Tibial nerve (tissue), 4 donors: ENCODE data around the gene NUDT22. TPM values are rescaled to one million over a fixed set of nuclear protein-coding genes. Genes with fewer than 3 reads are reported as not detected.

ENCODE experiments used
- DNase-seq, 2 donors: peaks; one replicate each; pipeline ENCODE4 v3.0.0-alpha.2; 2019; ENCODE audit warnings: low spot score in 2 of 2
- H3K27ac ChIP-seq, 4 donors: fragments of 200-600 bp; sonication (generic) in 3 of 4; one replicate each; pipeline ENCODE4 v1.5.1; 2017 to 2019; ENCODE audit warnings: mild to moderate bottlenecking in 1 of 4
- H3K27me3 ChIP-seq, 2 donors: fragments of 200-600 bp; sonication (generic) in 1 of 2; one replicate each; pipeline versions ENCODE4 v1.5.1 to v1.6.0; 2017 to 2019
- H3K36me3 ChIP-seq, 3 donors: fragments of 200-600 bp; sonication (generic); one replicate each; pipeline ENCODE4 v1.5.1; 2018 to 2019
- H3K4me1 ChIP-seq, 4 donors: fragments of 200-600 bp; sonication (generic) in 3 of 4; one replicate each; pipeline ENCODE4 v1.5.1; 2017 to 2019
- H3K4me3 ChIP-seq, 4 donors: fragments of 200-600 bp; sonication (generic) in 3 of 4; one replicate each; pipeline ENCODE4 v1.5.1; 2017 to 2019; ENCODE audit warnings: mild to moderate bottlenecking in 1 of 4, moderate library complexity in 1 of 4
- H3K9me3 ChIP-seq, 4 donors: fragments of 200-600 bp; sonication (generic) in 3 of 4; one replicate each; pipeline ENCODE4 v1.5.1; 2017 to 2019
- CTCF ChIP-seq, 5 experiments: fragments of 200-600 bp in 3 of 5; fragments of 450-650 bp in 2 of 5; sonication (generic) in 3 of 5; IDR thresholded peaks; one replicate each; pipeline ENCODE4 v1.5.1; 2016 to 2019; ENCODE audit warnings: antibody characterized with exemption in 5 of 5, mild to moderate bottlenecking in 3 of 5, moderate library complexity in 2 of 5
- EP300 ChIP-seq, 2 donors: sonication (generic); formaldehyde crosslinking; IDR thresholded peaks; one replicate each; pipeline ENCODE4 v1.6.1; 2017; ENCODE audit warnings: antibody characterized with exemption in 2 of 2, mild to moderate bottlenecking in 1 of 2
- POLR2A ChIP-seq, 2 donors: fragments of 450-650 bp; IDR thresholded peaks; one replicate each; pipeline ENCODE4 v1.6.1; 2017; ENCODE audit warnings: antibody characterized with exemption in 2 of 2, mild to moderate bottlenecking in 2 of 2, moderate library complexity in 2 of 2
- WGBS, 2 donors: methylation state at CpG; one replicate each; pipeline ENCODE4 v1.1.5; 2018; 5-methylcytosine and 5-hydroxymethylcytosine counted together
- total RNA-seq, 4 donors: library from RNA; depleted of rRNA; stranded (reverse); fragments of >200 nt; gene quantifications; one replicate each; pipeline ENCODE4 v1.1.0, GENCODE V29; 2016

The NUDT22 gene
- total RNA-seq, 4 donors from 2014 or later = 33.0 to 83.7 (median 60.2) TPM

DNA sequence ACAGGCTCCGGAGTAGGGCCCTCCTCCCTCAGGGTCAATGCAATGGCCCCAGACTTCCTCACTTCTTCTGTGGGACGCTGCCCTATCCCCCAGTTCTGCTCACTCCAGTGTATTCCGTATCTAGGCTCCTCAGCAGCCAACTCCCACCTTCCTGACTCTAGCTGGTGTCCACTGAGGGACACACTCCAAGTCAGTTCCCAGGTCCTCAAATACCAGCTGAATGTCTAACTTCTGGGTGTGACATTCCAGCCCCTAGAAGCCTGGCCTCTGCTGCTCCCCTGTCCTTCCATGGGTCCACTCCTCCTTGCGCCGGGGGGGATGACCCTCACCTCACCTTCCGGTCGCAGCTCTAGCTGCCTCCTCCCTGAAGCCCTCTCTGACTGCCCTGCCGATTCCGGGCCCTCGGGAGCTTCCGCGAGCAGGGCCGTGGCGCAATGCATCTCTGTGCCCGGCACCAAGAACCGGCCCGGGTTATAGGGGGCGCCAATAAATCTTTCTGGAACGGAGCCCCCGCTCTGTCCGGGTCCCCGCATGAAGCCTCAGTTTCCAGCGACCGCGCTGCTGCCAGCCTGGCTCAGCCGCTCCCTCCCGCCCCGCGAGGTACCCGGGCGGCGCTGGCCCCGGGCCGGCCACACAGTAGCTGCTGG lies 42.9 kb downstream of the NUDT22 start:
- Histone ChIP-seq H3K4me1 (peaks cover 0 to 38% (median 25%) of the 10 kb centered on the region in 4 donors), H3K36me3 (peaks cover 0 to 34% (median 0%) of the 10 kb centered on the region in 3 donors), H3K27ac (peak overlapping the region; percentile 92 to 97 (median 95)), H3K9me3 (no peaks in the 10 kb centered on the region), H3K27me3 (no peaks in the 10 kb centered on the region), H3K4me3 (peak overlapping the region; percentile 71 to 98 (median 90))
- TF ChIP-seq CTCF (IDR thresholded peaks at IDR 0.05) (no peak), POLR2A (IDR thresholded peaks at IDR 0.05) (no peak), EP300 (IDR thresholded peaks at IDR 0.05) (no peak)
- 0 to 1% methylated on average over 19 to 34 of the region's 34 CpGs for WGBS, 2 donors
- peak; percentile 30 to 36 for DNase-seq

DNA sequence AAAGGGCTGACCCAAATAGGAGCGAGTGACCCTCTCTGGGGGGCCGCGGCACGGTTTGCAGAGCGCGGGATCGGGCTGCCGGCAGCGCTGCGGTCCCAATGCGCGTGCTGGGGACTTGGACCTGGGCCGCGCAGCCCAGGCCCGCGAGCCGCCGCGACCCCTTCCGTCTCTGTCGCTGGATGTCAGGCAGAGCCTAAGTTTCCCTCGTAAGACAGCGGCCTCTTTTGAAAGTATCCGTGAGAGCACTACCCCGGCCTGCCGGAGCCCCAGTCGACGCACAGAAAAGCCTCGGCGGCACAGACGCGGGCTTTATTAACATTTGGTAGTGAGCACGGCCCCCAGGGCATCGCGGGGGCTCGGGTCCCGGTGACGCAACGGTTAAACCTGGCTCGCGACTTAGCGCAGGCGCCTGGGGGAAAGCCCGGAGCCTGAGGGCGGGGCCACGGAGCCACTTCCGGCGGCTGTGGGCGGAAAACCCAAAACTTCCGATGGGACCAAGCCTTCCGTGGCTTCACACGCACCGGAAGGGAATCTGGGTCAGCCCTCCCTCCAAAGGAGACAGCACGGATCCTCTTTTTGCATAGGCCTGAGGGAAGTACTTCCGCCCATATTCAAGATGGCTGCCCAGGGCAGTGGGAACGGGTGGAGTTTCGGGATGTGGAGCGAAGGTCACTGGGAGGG lies 43.6 kb downstream of the NUDT22 start:
- TF ChIP-seq POLR2A (IDR thresholded peaks at IDR 0.05) = no peak
- peak in 3 of 5 experiments; percentile 19 to 47 (median 34) for TF ChIP-seq CTCF (IDR thresholded peaks at IDR 0.05)
- peak; percentile 93 to 97 for TF ChIP-seq EP300 (IDR thresholded peaks at IDR 0.05)
- Histone ChIP-seq H3K4me3 (peak overlapping the region; percentile 71 to 98 (median 90)), H3K27ac (peak overlapping the region; percentile 92 to 97 (median 95)), H3K27me3 (no peaks in the 10 kb centered on the region), H3K9me3 (no peaks in the 10 kb centered on the region), H3K36me3 (peaks cover 0 to 27% (median 0%) of the 10 kb centered on the region in 3 donors), H3K4me1 (peaks cover 0 to 38% (median 25%) of the 10 kb centered on the region in 4 donors)
- WGBS, 2 donors = 0 to 1% methylated on average over 18 to 34 of the region's 58 CpGs
- DNase-seq = peak; percentile 91 to 97

DNA sequence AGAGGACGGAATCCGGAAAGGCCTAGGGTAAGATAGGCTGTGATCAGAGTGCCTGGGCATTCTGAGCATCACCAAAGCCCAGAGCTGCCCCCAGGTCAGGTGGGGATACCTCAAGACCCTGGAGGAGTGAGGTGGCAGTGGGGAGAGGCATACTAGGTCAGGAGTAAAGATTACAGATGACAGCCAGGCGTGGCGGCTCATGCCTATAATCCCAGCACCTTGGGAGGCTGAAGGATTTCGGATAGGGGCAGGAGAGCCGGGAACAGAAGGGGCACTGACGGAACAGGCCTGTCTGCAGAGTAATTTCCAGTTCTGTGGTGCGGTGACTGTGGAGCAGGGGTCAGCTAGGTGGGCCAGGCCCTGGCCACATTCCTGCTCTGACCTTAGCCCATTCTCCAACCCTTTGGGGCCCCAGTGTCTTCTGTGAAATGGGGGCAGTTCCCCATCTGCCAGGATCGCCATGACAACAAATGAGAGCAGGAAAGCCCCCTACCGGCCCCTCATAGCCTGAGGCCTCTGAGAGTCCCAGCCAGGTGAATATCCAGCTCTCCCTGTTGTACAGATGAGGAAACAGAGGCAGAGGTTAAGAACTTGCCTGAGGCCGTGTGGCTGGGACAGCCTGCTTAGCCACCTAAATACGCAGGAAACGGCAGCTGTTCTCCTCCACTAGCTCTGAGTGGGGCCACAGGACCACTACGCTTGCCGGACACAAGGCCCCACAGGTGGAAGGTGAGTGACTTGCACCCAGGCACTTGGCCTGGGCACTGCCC lies 49.1 kb downstream of the NUDT22 start:
- Histone ChIP-seq H3K9me3 (no peaks in the 10 kb centered on the region), H3K4me1 (peaks cover 0 to 21% (median 4%) of the 10 kb centered on the region in 4 donors), H3K27me3 (no peaks in the 10 kb centered on the region), H3K36me3 (peaks cover 0 to 43% (median 0%) of the 10 kb centered on the region in 3 donors), H3K27ac (no peak overlapping the region), H3K4me3 (no peak overlapping the region)
- no peak for DNase-seq
- WGBS, 2 donors = 81 to 89% methylated on average over 12 to 15 of the region's 15 CpGs
- TF ChIP-seq EP300 (IDR thresholded peaks at IDR 0.05) (no peak), CTCF (IDR thresholded peaks at IDR 0.05) (no peak), POLR2A (IDR thresholded peaks at IDR 0.05) (no peak)

- H3K9me3 ChIP-seq = no peaks in the 10 kb centered on the region
- peaks cover 0 to 21% (median 4%) of the 10 kb centered on the region in 4 donors for H3K4me1 ChIP-seq
- no peak for DNase-seq
- peaks cover 0 to 46% (median 0%) of the 10 kb centered on the region in 3 donors for H3K36me3 ChIP-seq
- H3K4me3 ChIP-seq = no peak overlapping the region
- H3K27ac ChIP-seq = no peak overlapping the region
- 89 to 100% methylated on average over 2 of the region's 2 CpGs for WGBS, 2 donors
- TF ChIP-seq POLR2A (IDR thresholded peaks at IDR 0.05) (no peak), CTCF (IDR thresholded peaks at IDR 0.05) (no peak), EP300 (IDR thresholded peaks at IDR 0.05) (no peak)
- no peaks in the 10 kb centered on the region for H3K27me3 ChIP-seq
These were observed 49.8 kb downstream of the NUDT22 start for GRCh38 chr11:64275841-64276240.
